ENCODE results near the gene CCDC124. TPM values are rescaled to one million over a fixed set of nuclear protein-coding genes. Genes with fewer than 3 reads are reported as not detected.

Gene CCDC124
- total RNA-seq, 1 donor from 2014 or later, result 70.4 TPM

- H3K4me1 Mint-ChIP-seq, result peaks cover 11% of the 10 kb centered on the region
- TF ChIP-seq CTCF (IDR thresholded peaks at IDR 0.05; ENCODE audit: unreplicated experiment), result no peak
- H3K9me3 Mint-ChIP-seq, result no peaks in the 10 kb centered on the region
- H3K4me3 Mint-ChIP-seq, result no peak overlapping the region
- H3K36me3 Mint-ChIP-seq, result no peaks in the 10 kb centered on the region
- DNase-seq (ENCODE audit: low spot score in 2 of 2, unreplicated experiment in 2 of 2), result no peak
- H3K27me3 Mint-ChIP-seq (ENCODE audit: low read depth), result peaks cover 34% of the 10 kb centered on the region
- H3K27ac Mint-ChIP-seq, result no peak overlapping the region
Measured at GRCh38 chr19:17969096-17969792, 36.4 kb downstream of the CCDC124 start.

- Mint-ChIP-seq H3K27ac (no peak overlapping the region), H3K36me3 (peaks cover 6% of the 10 kb centered on the region), H3K4me1 (peaks cover 5% of the 10 kb centered on the region), H3K4me3 (no peak overlapping the region), H3K27me3 (ENCODE audit: low read depth) (peaks cover 7% of the 10 kb centered on the region), H3K9me3 (no peaks in the 10 kb centered on the region)
- no peak for TF ChIP-seq CTCF (IDR thresholded peaks at IDR 0.05; ENCODE audit: unreplicated experiment)
- DNase-seq (ENCODE audit: low spot score in 2 of 2, unreplicated experiment in 2 of 2), result no peak
Measured at GRCh38 chr19:17972230-17972629, 39.4 kb downstream of the CCDC124 start.

- no peaks in the 10 kb centered on the region for H3K4me1 Mint-ChIP-seq
- H3K9me3 Mint-ChIP-seq, result no peaks in the 10 kb centered on the region
- H3K27me3 Mint-ChIP-seq (ENCODE audit: low read depth), result no peaks in the 10 kb centered on the region
- no peak for TF ChIP-seq CTCF (IDR thresholded peaks at IDR 0.05; ENCODE audit: unreplicated experiment)
- no peak for DNase-seq (ENCODE audit: low spot score in 2 of 2, unreplicated experiment in 2 of 2)
- H3K4me3 Mint-ChIP-seq, result no peak overlapping the region
- H3K36me3 Mint-ChIP-seq, result peaks cover 12% of the 10 kb centered on the region
- no peak overlapping the region for H3K27ac Mint-ChIP-seq
Measured at GRCh38 chr19:17973759-17974158, 40.9 kb downstream of the CCDC124 start.

GRCh38 chr19:17974551-17974950, 41.7 kb downstream of the CCDC124 start:
- DNase-seq (ENCODE audit: low spot score in 2 of 2, unreplicated experiment in 2 of 2), result no peak
- no peaks in the 10 kb centered on the region for H3K27me3 Mint-ChIP-seq (ENCODE audit: low read depth)
- no peak overlapping the region for H3K4me3 Mint-ChIP-seq
- TF ChIP-seq CTCF (IDR thresholded peaks at IDR 0.05; ENCODE audit: unreplicated experiment), result no peak
- H3K9me3 Mint-ChIP-seq, result no peaks in the 10 kb centered on the region
- peaks cover 12% of the 10 kb centered on the region for H3K36me3 Mint-ChIP-seq
- no peaks in the 10 kb centered on the region for H3K4me1 Mint-ChIP-seq
- no peak overlapping the region for H3K27ac Mint-ChIP-seq

GRCh38 chr19:17975032-17975431, 42.2 kb downstream of the CCDC124 start:
- DNase-seq (ENCODE audit: low spot score in 2 of 2, unreplicated experiment in 2 of 2), result no peak
- Mint-ChIP-seq H3K4me3 (no peak overlapping the region), H3K36me3 (peaks cover 12% of the 10 kb centered on the region), H3K27ac (no peak overlapping the region), H3K4me1 (no peaks in the 10 kb centered on the region), H3K27me3 (ENCODE audit: low read depth) (no peaks in the 10 kb centered on the region), H3K9me3 (no peaks in the 10 kb centered on the region)
- TF ChIP-seq CTCF (IDR thresholded peaks at IDR 0.05; ENCODE audit: unreplicated experiment), result no peak

Data from mesothelial cell of epicardium (in vitro differentiated cells).